Adrenal gland (tissue), 12 donors: Measurements from ENCODE around the gene CHPT1. TPM values are rescaled to one million over a fixed set of nuclear protein-coding genes. Genes with fewer than 3 reads are reported as not detected.

ENCODE experiments used
- DNase-seq, 7 donors: peaks; one replicate each; pipeline ENCODE4 v3.0.0-alpha.2; 2019 to 2020
- H3K27ac ChIP-seq, 5 donors: fragments of 200-600 bp; sonication (generic) in 4 of 5; 1 replicate in 3 of 5; 2 replicates in 2 of 5; pipeline versions ENCODE4 v1.5.1 to v1.8.0; 2016 to 2020; ENCODE audit warnings: mild to moderate bottlenecking in 1 of 5
- H3K27me3 ChIP-seq: fragments of 200-600 bp; 2 replicates; pipeline ENCODE4 v1.8.0; 2021
- H3K36me3 ChIP-seq, 2 donors: fragments of 200-600 bp; replicated peaks in 1 of 2; 1 replicate in 1 of 2; 2 replicates in 1 of 2; pipeline versions ENCODE4 v1.5.1 to v1.8.0; 2018 to 2022
- H3K4me1 ChIP-seq, 2 donors: fragments of 200-600 bp; replicated peaks in 1 of 2; 1 replicate in 1 of 2; 2 replicates in 1 of 2; pipeline versions ENCODE4 v1.5.1 to v1.8.0; 2018 to 2021
- H3K4me3 ChIP-seq, 4 donors: fragments of 200-600 bp; sonication (generic) in 3 of 4; one replicate each; pipeline ENCODE4 v1.5.1; 2016 to 2018
- H3K9me3 ChIP-seq, 3 donors: fragments of 200-600 bp; sonication (generic) in 1 of 3; replicated peaks in 1 of 3; 1 replicate in 2 of 3; 2 replicates in 1 of 3; pipeline versions ENCODE4 v1.5.1 to v1.8.0; 2016 to 2021
- CTCF ChIP-seq, 6 experiments: fragments of 450-650 bp in 4 of 6; fragments of 200-600 bp in 2 of 6; sonication (generic) in 1 of 6; IDR thresholded peaks; 1 replicate in 5 of 6; 2 replicates in 1 of 6; pipeline versions ENCODE4 v1.5.1 to v1.8.0; 2016 to 2021; ENCODE audit warnings: antibody characterized with exemption in 6 of 6, mild to moderate bottlenecking in 2 of 6, moderate library complexity in 1 of 6
- POLR2A ChIP-seq, 2 donors: fragments of 450-650 bp; IDR thresholded peaks; one replicate each; pipeline ENCODE4 v1.6.1; 2017; ENCODE audit warnings: antibody characterized with exemption in 2 of 2, mild to moderate bottlenecking in 2 of 2, moderate library complexity in 1 of 2
- WGBS, 4 donors: extraction: QIAGEN DNeasy Blood & Tissue Kit in 2 of 4; methylation state at CpG; one replicate each; pipeline versions ENCODE4 v1.1.5 to v1.1.7; 2013 to 2017; 5-methylcytosine and 5-hydroxymethylcytosine counted together
- intact Hi-C, 2 donors: fragments of 100-400 bp; cut with DNase I; formaldehyde crosslinking; loops; one replicate each; pipeline versions ENCODE4 v1.14.1 to v1.15.0; 2022 to 2023
- polyA plus RNA-seq, 3 donors: library from polyadenylated mRNA; stranded (reverse); fragments of 200-250 nt in 2 of 3; fragments of 350-450 nt in 1 of 3; fragmentation: Illumina TruSeq in 1 of 3; extraction: RNeasy Lipid Tissue Mini Kit (QIAGEN cat#74804) in 1 of 3; gene quantifications; one replicate each; pipeline ENCODE4 v1.2.3, GENCODE V29; 2013 to 2014
- total RNA-seq, 9 donors: library from RNA; depleted of rRNA in 4 of 9; stranded (reverse); fragments of >200 nt in 4 of 9; fragments of 120-200 nt in 1 of 9; fragmentation: NEBNext Ultra II Directional in 1 of 9; extraction: Animal tissue kit (Norgen Biotek cat#: 25700) in 1 of 9; gene quantifications; one replicate each; pipeline versions ENCODE4 v1.1.0 to v1.2.4, GENCODE V29; 2013 to 2023
- donor health status: healthy with polysubstance abuse.
- donor health status: Bipolar disorder and iron deficiency.
- donor health status: DM: yes; HTN: yes; CAD: no.
- donor health status: DM: no; HTN: no; CAD: no.
- donor health status: DM: no; HTN: no; CAD: no.
- donor health status: DM: yes; HTN: yes; CAD: no.

Gene CHPT1
- total and polyA plus RNA-seq, 12 donors = 20.4 to 190 (median 90.6) TPM

GRCh38 chr12:101697930-101698799 lies 725 bp downstream of the CHPT1 start:
- DNase-seq = peak; percentile 66 to 79 (median 74)
- H3K27me3 ChIP-seq = no peaks in the 10 kb centered on the region
- intact Hi-C loops = no loop called here
- TF ChIP-seq POLR2A (IDR thresholded peaks at IDR 0.05) = peak in 1 of 2 donors; percentile 72
- no peak for TF ChIP-seq CTCF (IDR thresholded peaks at IDR 0.05)
- H3K36me3 ChIP-seq = no peaks in the 10 kb centered on the region
- H3K9me3 ChIP-seq = no peaks in the 10 kb centered on the region
- H3K27ac ChIP-seq = peak overlapping the region; percentile 61 to 98 (median 96)
- WGBS, 4 donors = 0 to 1% (median 0%) methylated on average over 8 to 67 of the region's 67 CpGs
- peaks cover 24 to 55% of the 10 kb centered on the region in 2 donors for H3K4me1 ChIP-seq
- H3K4me3 ChIP-seq = peak overlapping the region; percentile 35 to 98 (median 68)

DNA sequence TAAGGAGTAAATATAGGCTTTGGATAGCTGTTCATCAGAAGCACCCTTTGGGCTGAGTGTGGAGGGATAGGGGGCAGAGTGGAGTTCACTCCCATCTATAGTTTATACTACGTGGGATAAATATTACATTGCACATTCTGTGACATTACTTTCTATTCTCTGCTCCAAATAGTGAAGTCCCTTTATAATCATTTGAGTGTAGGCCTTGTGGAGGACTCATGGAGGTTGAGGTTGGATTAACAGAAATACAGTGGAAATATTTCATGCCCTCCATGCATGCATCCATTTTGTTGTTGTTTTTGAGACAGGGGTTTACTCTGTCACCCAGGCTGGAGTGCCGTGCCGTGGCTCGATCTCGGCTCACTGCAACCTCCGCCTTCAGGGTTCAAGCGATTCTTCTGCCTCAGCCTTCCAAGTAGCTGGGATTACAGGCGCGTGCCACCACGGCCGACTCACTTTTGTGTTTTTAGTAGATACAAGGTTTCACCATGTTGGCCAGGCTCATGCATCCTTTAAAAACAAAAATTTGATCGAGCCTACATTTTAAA lies 1.4 kb downstream of the CHPT1 start:
- Histone ChIP-seq H3K27me3 (no peaks in the 10 kb centered on the region), H3K4me3 (peak overlapping the region in 3 of 4 donors; percentile 35 to 98 (median 72)), H3K9me3 (no peaks in the 10 kb centered on the region), H3K27ac (peak overlapping the region; percentile 61 to 98 (median 96)), H3K36me3 (no peaks in the 10 kb centered on the region), H3K4me1 (peaks cover 24 to 62% of the 10 kb centered on the region in 2 donors)
- no peak for TF ChIP-seq POLR2A (IDR thresholded peaks at IDR 0.05)
- no peak for TF ChIP-seq CTCF (IDR thresholded peaks at IDR 0.05)
- intact Hi-C loops = no loop called here
- 84 to 89% (median 86%) methylated on average over 12 of the region's 12 CpGs for WGBS, 4 donors
- DNase-seq = peak in 2 of 7 donors; percentile 14 to 21

- H3K36me3 ChIP-seq = no peaks in the 10 kb centered on the region
- no peak for DNase-seq
- no peaks in the 10 kb centered on the region for H3K9me3 ChIP-seq
- no peaks in the 10 kb centered on the region for H3K27me3 ChIP-seq
- peaks cover 24 to 65% of the 10 kb centered on the region in 2 donors for H3K4me1 ChIP-seq
- no peak for TF ChIP-seq POLR2A (IDR thresholded peaks at IDR 0.05)
- TF ChIP-seq CTCF (IDR thresholded peaks at IDR 0.05) = no peak
- intact Hi-C loops = no loop called here
- H3K4me3 ChIP-seq = no peak overlapping the region
- H3K27ac ChIP-seq = peak overlapping the region in 2 of 5 donors; percentile 4 to 97
- 86 to 91% (median 89%) methylated on average over 2 of the region's 2 CpGs for WGBS, 4 donors
Measured at GRCh38 chr12:101700299-101700820, 2.9 kb downstream of the CHPT1 start.

DNA sequence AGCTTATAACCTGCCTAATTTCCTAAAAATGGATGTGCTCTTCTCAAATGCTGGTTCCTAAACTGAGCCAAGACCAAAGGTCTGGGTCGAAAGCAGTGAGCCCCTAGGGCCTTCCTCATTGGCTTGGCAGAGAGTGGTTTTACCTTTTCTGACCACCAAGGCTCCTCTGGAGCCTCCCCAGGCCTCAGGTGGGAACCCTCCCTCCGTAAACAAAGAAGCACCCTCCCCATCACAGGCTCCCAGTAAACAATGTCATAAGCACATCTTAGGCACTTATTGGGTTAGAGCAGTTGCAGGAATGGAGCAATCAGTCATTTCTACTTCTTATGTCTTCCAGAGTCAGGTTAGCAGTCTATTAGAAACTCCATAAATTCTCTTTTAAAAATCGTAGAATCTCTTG lies 6.0 kb downstream of the CHPT1 start:
- H3K27me3 ChIP-seq = no peaks in the 10 kb centered on the region
- H3K4me1 ChIP-seq = peaks cover 11 to 68% of the 10 kb centered on the region in 2 donors
- H3K27ac ChIP-seq = no peak overlapping the region
- DNase-seq = no peak
- 79 to 94% (median 87%) methylated on average over 3 of the region's 3 CpGs for WGBS, 4 donors
- H3K4me3 ChIP-seq = no peak overlapping the region
- H3K36me3 ChIP-seq = no peaks in the 10 kb centered on the region
- intact Hi-C loops = no loop called here
- TF ChIP-seq CTCF (IDR thresholded peaks at IDR 0.05) (no peak), POLR2A (IDR thresholded peaks at IDR 0.05) (no peak)
- no peaks in the 10 kb centered on the region for H3K9me3 ChIP-seq
